T-cell (primary cell): Measurements from ENCODE around the gene ZNF503. TPM values are rescaled to one million over a fixed set of nuclear protein-coding genes. Genes with fewer than 3 reads are reported as not detected.

Source experiments
- ATAC-seq, 4 experiments: fragments of 200-7000 bp in 3 of 4; fragments of 150-1000 bp in 1 of 4; cut with Tn5 transposase; replicated peaks in 1 of 4; 1 replicate in 3 of 4; 2 replicates in 1 of 4; pipeline ENCODE4 v1.10.0; 2021; ENCODE audit warnings: moderate library complexity in 3 of 4, mild to moderate bottlenecking in 2 of 4, moderate number of reproducible peaks in 1 of 4
- CTCF ChIA-PET, 2 donors: fragments of 300-600 bp; sonication (Branson Sonifier 250); formaldehyde crosslinking; loops; one replicate each; lab custom pipeline; 2022; ENCODE audit warnings: antibody characterized with exemption in 2 of 2; lab: Charles Lee
- POLR2A ChIA-PET, 2 donors: fragments of 300-600 bp; sonication (Branson Sonifier 250); formaldehyde crosslinking; loops; one replicate each; lab custom pipeline; 2022; ENCODE audit warnings: antibody characterized with exemption in 2 of 2; lab: Charles Lee
- DNase-seq, 35 experiments: peaks; one replicate each; pipeline versions ENCODE4 v3.0.0 to v3.0.0-alpha.2; 2013 to 2023
- H3K27ac ChIP-seq: one replicate; pipeline ENCODE4 v1.5.1; 2013; ENCODE audit warnings: low read length
- H3K27me3 ChIP-seq, 2 experiments: replicated peaks in 1 of 2; 1 replicate in 1 of 2; 2 replicates in 1 of 2; pipeline versions ENCODE4 v1.6.1 to v1.7.0; 2013; ENCODE audit warnings: low read length in 1 of 2, mixed read lengths in 1 of 2; ENCODE audit not compliant: control insufficient read depth in 2 of 2, insufficient read depth in 2 of 2; ENCODE audit errors: extremely low read depth in 1 of 2
- H3K36me3 ChIP-seq, 2 donors: 1 replicate in 1 of 2; 2 replicates in 1 of 2; pipeline versions ENCODE4 v1.6.1 to v1.7.0; 2013; ENCODE audit warnings: low read length in 1 of 2; ENCODE audit not compliant: control insufficient read depth in 2 of 2, insufficient read depth in 1 of 2; ENCODE audit errors: extremely low read depth in 1 of 2
- H3K4me1 ChIP-seq, 2 experiments: 1 replicate in 1 of 2; 2 replicates in 1 of 2; pipeline versions ENCODE4 v1.6.1 to v1.7.0; 2013; ENCODE audit warnings: low read length in 2 of 2, mixed read lengths in 1 of 2; ENCODE audit not compliant: insufficient read depth in 2 of 2, control insufficient read depth in 1 of 2; ENCODE audit errors: extremely low read depth in 1 of 2
- H3K4me3 ChIP-seq, 2 donors: 1 replicate in 1 of 2; 2 replicates in 1 of 2; pipeline versions ENCODE4 v1.5.1 to v1.7.0; 2013; ENCODE audit warnings: mild to moderate bottlenecking in 2 of 2, low read length in 1 of 2, moderate library complexity in 1 of 2; ENCODE audit not compliant: control insufficient read depth in 1 of 2; ENCODE audit errors: extremely low read depth in 1 of 2
- H3K9me3 ChIP-seq: 2 replicates; pipeline ENCODE4 v1.7.0; 2013
- H3K27ac Mint-ChIP-seq, 2 donors: one replicate each; pipeline ENCODE4 v1.8.0; 2020 to 2021; ENCODE audit warnings: mild to moderate bottlenecking in 2 of 2, mixed read lengths in 2 of 2
- H3K27me3 Mint-ChIP-seq, 2 donors: one replicate each; pipeline ENCODE4 v1.8.0; 2021 to 2022; ENCODE audit warnings: mixed read lengths in 2 of 2
- H3K36me3 Mint-ChIP-seq: one replicate; pipeline ENCODE4 v1.8.0; 2021; ENCODE audit warnings: mixed read lengths
- H3K4me1 Mint-ChIP-seq, 3 donors: one replicate each; pipeline ENCODE4 v1.8.0; 2020 to 2022; ENCODE audit warnings: mixed read lengths in 3 of 3, mild to moderate bottlenecking in 1 of 3
- H3K4me3 Mint-ChIP-seq, 3 donors: one replicate each; pipeline ENCODE4 v1.8.0; 2020 to 2022; ENCODE audit warnings: mild to moderate bottlenecking in 3 of 3, mixed read lengths in 3 of 3, moderate library complexity in 3 of 3
- H3K9me3 Mint-ChIP-seq, 3 donors: one replicate each; pipeline ENCODE4 v1.8.0; 2020 to 2022; ENCODE audit warnings: mixed read lengths in 3 of 3
- WGBS: methylation state at CpG from one replicate; pipeline ENCODE4 v1.1.5; 2013; ENCODE audit warnings: missing lambda C conversion rate; ENCODE audit not compliant: insufficient coverage; 5-methylcytosine and 5-hydroxymethylcytosine counted together
- total RNA-seq, 35 experiments: library from RNA in 6 of 35; stranded (reverse) in 6 of 35; fragments of 120-200 nt in 1 of 35; gene quantifications; one replicate each; pipeline versions ENCODE4 v1.2.1 to v1.2.4 and lab custom pipeline; 2013 to 2026

ZNF503 gene
- total RNA-seq, 5 donors from 2014 or later (not counting 1 experiment from before 2014, with no cell fraction given) = 0.16 to 0.38 (median 0.30) TPM; not detected in 1

DNA sequence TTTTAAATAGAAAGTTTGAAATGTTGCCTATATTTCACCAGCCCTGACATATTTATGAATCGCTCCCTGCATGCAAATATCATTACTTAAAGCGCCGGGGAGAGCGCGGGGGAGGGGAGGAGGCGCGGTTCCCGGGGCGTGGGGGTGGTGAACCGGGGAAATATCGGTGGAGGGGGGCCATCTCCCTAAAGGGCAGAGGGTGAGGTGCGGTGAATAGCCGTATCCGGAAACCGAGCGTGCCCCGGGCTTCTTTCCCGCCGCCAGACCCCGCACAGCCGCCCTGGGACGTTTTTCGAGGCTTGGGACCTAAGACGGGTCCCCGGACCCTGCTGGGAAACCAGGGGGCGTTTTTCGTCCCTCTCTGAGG, 6.9 kb upstream of the ZNF503 start:
- ChIA-PET CTCF (no interaction called here), POLR2A (no interaction called here)
- Mint-ChIP-seq H3K4me1 (peaks cover 24 to 35% (median 31%) of the 10 kb centered on the region in 3 donors), H3K9me3 (no peaks in the 10 kb centered on the region), H3K4me3 (peak overlapping the region; percentile 52 to 80 (median 68)), H3K36me3 (no peaks in the 10 kb centered on the region), H3K27ac (no peak overlapping the region), H3K27me3 (peaks cover 52 to 70% of the 10 kb centered on the region in 2 donors)
- Histone ChIP-seq H3K36me3 (no peaks in the 10 kb centered on the region), H3K4me3 (peak overlapping the region in 1 of 2 donors; percentile 71), H3K9me3 (no peaks in the 10 kb centered on the region), H3K27me3 (peaks cover 0 to 68% of the 10 kb centered on the region in 2 experiments), H3K27ac (no peak overlapping the region), H3K4me1 (peaks cover 0 to 33% of the 10 kb centered on the region in 2 experiments)
- ATAC-seq (no peak), DNase-seq (no peak)
- WGBS = under 1% methylated on average over 14 of the region's 27 CpGs

DNA sequence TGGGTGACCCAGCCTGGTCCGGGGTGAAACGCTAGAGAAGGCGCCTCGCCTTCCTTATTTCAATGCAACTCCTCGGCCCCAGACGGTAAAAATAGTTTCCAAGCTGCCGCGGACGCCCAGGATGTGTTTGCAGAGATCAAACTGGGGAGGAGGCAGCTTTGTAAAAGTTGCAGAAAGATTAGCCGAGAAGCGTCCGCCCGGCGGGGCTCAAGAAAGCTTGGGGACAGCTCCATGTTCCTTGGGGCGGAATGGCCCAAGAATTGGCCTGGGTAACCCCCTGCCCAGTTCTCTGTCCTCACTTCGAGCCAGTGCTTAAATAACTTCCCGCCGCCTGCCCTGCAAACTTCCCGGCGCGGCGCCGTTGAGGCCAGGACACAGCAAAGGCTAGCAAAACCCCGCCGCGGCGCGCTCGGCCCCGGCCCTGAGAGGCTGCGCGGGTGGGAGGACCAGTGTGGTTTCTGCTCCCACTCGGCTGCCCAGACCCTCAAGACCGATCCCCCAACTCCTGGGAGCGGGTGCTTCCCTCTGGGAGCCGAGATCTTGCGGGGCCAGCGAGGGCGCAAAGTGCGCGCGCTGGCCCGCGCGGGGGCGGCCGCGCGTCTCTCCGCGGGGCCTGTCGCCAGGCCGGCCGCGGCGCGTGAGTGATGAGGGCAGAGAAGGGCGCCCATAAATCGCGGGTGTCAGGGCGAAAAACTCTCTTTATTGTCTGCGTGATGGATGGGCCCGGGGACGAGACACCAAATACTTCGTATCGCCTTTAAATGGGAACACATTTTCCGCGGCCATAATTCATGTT, 6.3 kb upstream of the ZNF503 start:
- Histone ChIP-seq H3K27me3 (peaks cover 0 to 74% of the 10 kb centered on the region in 2 experiments), H3K9me3 (no peaks in the 10 kb centered on the region), H3K36me3 (no peaks in the 10 kb centered on the region), H3K4me3 (peak overlapping the region in 1 of 2 donors; percentile 71), H3K27ac (no peak overlapping the region), H3K4me1 (peaks cover 0 to 38% of the 10 kb centered on the region in 2 experiments)
- DNase-seq (no peak), ATAC-seq (no peak)
- Mint-ChIP-seq H3K27ac (no peak overlapping the region), H3K36me3 (no peaks in the 10 kb centered on the region), H3K27me3 (peaks cover 53 to 74% of the 10 kb centered on the region in 2 donors), H3K4me3 (peak overlapping the region; percentile 63 to 80 (median 68)), H3K4me1 (peaks cover 30 to 40% (median 36%) of the 10 kb centered on the region in 3 donors), H3K9me3 (no peaks in the 10 kb centered on the region)
- CTCF ChIA-PET = no interaction called here
- POLR2A ChIA-PET = no interaction called here
- 3% methylated on average over 52 of the region's 68 CpGs for WGBS

DNA sequence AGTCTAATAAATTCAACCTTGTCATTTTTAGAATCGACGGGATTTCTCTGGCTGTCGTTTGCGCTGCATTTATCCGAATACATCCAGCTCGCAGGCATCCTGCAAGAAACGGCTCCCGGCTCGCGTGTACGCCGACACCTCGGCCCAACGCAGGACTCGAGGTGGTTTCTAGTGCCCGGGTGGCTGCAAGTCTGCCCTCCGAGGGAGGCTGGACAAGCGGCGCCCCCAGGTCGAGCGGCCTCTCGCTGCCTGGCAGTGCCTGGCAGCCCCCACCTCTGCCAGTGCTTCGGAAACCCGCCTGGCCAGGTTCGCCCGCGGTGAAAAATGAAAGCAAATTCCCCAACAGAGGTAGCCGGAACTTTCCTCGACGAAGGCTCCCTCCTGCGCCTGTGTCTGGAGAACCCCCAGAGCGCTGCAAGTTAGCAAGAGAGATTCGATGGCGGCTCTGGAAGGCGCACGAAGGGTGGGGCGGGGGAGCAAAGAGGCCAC, 5.7 kb upstream of the ZNF503 start:
- H3K4me3 Mint-ChIP-seq = peak overlapping the region; percentile 59 to 80 (median 63)
- WGBS = 31% methylated on average over 36 of the region's 37 CpGs
- no peak for ATAC-seq
- POLR2A ChIA-PET = no interaction called here
- no peak for DNase-seq
- H3K4me1 Mint-ChIP-seq = peaks cover 36 to 47% (median 42%) of the 10 kb centered on the region in 3 donors
- peak overlapping the region in 1 of 2 donors; percentile 71 for H3K4me3 ChIP-seq
- peaks cover 0 to 80% of the 10 kb centered on the region in 2 experiments for H3K27me3 ChIP-seq
- CTCF ChIA-PET = no interaction called here
- no peaks in the 10 kb centered on the region for H3K36me3 Mint-ChIP-seq
- H3K9me3 Mint-ChIP-seq = no peaks in the 10 kb centered on the region
- no peaks in the 10 kb centered on the region for H3K9me3 ChIP-seq
- H3K27ac Mint-ChIP-seq = no peak overlapping the region
- no peaks in the 10 kb centered on the region for H3K36me3 ChIP-seq
- H3K27ac ChIP-seq = no peak overlapping the region
- H3K27me3 Mint-ChIP-seq = peaks cover 53 to 74% of the 10 kb centered on the region in 2 donors
- peaks cover 0 to 45% of the 10 kb centered on the region in 2 experiments for H3K4me1 ChIP-seq

DNA sequence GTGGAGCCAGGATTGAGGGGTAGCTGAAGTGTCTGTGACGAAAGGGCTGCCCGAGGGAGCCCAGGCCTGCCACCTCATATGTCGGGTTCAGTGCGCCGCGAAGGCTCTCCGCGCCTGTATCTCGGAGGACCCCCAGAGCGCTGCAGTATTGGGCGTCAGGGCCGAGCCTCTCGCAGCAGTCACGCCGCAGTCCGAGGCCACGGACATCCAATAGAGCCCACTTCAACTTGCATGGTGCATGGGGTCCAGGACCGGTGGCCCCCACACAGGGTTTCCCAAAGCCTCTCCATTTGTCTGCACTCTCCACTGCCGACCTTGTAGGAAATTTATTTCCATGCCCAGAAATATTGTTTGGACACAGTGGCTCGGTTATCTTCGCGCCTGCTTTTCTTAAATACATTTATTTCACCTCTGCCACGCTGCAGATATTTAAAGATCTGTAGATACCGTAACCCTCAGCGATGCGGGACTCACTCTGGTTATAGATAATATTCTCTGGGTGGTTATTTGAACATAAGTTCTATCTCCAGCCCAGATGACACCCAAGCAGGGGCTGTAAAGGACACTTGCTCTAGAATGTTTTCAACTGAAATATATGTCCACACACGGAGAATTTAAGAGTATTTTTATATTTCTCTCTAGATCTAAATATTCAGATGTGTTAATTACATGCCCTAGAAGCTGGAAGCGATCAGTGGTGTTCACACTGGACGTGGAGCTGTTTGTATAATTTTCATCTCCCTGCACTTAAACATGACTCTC, 5.1 kb upstream of the ZNF503 start:
- H3K27me3 ChIP-seq = peaks cover 0 to 86% of the 10 kb centered on the region in 2 experiments
- peaks cover 41 to 51% (median 45%) of the 10 kb centered on the region in 3 donors for H3K4me1 Mint-ChIP-seq
- H3K27ac Mint-ChIP-seq = no peak overlapping the region
- H3K27ac ChIP-seq = no peak overlapping the region
- ChIA-PET CTCF (no interaction called here), POLR2A (no interaction called here)
- ATAC-seq (no peak), DNase-seq (no peak)
- 96% methylated on average over 17 of the region's 29 CpGs for WGBS
- H3K36me3 Mint-ChIP-seq = no peaks in the 10 kb centered on the region
- no peaks in the 10 kb centered on the region for H3K36me3 ChIP-seq
- H3K9me3 ChIP-seq = no peaks in the 10 kb centered on the region
- H3K4me3 ChIP-seq = no peak overlapping the region
- H3K4me1 ChIP-seq = peaks cover 2 to 51% of the 10 kb centered on the region in 2 experiments
- peaks cover 50 to 78% of the 10 kb centered on the region in 2 donors for H3K27me3 Mint-ChIP-seq
- peak overlapping the region in 2 of 3 donors; percentile 59 to 80 for H3K4me3 Mint-ChIP-seq
- H3K9me3 Mint-ChIP-seq = no peaks in the 10 kb centered on the region

DNA sequence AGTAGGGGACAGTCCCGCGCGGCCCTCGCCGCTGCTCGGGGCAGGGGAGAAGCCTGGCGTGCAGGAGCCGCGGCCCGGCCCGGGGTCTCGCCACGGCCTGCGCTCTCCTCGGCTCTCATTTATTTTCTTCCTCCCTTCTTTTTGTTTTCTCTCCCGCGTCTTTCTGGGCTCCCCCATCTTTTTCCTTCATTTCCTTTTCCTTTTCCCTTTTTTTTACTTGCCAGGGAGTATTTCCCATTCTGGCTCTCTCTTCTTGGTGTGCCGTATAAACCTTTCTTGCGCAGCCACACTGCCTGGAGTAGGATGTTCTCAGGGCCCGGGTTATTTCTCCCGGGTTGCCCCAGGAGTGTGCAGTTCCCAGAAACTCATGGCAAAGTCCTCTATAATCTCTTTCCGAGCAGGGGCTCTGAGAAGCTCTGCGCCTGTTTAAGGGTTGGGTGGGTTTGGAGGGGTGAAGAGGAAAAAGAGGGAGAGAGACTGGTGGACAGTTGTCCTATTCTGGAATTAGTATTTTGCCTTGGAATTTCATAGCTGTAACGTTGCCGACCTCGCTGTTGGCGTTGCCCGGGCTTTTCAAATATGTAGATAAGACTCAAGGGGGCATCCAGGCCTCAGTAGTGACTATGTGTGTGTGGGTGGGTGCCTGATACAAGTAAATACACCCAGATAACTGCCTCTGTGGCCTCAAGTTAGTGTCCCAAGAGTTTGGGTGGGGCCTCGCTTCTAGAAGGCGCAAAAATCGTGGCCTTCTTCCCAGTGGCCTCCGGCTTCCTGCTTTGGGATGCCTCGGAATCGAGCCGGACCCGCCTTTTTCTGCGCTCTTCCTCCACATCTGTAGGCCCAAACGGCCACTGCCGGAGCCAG, 4.3 kb upstream of the ZNF503 start:
- ChIA-PET CTCF (no interaction called here), POLR2A (interaction anchor here in 1 of 2 donors (0.7 kb wide), 1 partner anchor 1555 kb away, joined by 4 read pairs; no protein-coding TSS in a partner anchor)
- no peak for DNase-seq
- H3K4me3 Mint-ChIP-seq = peak overlapping the region in 2 of 3 donors; percentile 21 to 58
- 86% methylated on average over 36 of the region's 39 CpGs for WGBS
- Histone ChIP-seq H3K27ac (no peak overlapping the region), H3K4me3 (no peak overlapping the region), H3K4me1 (peaks cover 4 to 55% of the 10 kb centered on the region in 2 experiments), H3K9me3 (no peaks in the 10 kb centered on the region), H3K36me3 (no peaks in the 10 kb centered on the region), H3K27me3 (peaks cover 0 to 92% of the 10 kb centered on the region in 2 experiments)
- H3K27ac Mint-ChIP-seq = no peak overlapping the region
- peaks cover 44 to 73% of the 10 kb centered on the region in 2 donors for H3K27me3 Mint-ChIP-seq
- no peaks in the 10 kb centered on the region for H3K36me3 Mint-ChIP-seq
- no peaks in the 10 kb centered on the region for H3K9me3 Mint-ChIP-seq
- H3K4me1 Mint-ChIP-seq = peaks cover 41 to 53% (median 45%) of the 10 kb centered on the region in 3 donors
- ATAC-seq = no peak
